Measurements from ENCODE around the gene PABPC1L.

PABPC1L gene

DNA sequence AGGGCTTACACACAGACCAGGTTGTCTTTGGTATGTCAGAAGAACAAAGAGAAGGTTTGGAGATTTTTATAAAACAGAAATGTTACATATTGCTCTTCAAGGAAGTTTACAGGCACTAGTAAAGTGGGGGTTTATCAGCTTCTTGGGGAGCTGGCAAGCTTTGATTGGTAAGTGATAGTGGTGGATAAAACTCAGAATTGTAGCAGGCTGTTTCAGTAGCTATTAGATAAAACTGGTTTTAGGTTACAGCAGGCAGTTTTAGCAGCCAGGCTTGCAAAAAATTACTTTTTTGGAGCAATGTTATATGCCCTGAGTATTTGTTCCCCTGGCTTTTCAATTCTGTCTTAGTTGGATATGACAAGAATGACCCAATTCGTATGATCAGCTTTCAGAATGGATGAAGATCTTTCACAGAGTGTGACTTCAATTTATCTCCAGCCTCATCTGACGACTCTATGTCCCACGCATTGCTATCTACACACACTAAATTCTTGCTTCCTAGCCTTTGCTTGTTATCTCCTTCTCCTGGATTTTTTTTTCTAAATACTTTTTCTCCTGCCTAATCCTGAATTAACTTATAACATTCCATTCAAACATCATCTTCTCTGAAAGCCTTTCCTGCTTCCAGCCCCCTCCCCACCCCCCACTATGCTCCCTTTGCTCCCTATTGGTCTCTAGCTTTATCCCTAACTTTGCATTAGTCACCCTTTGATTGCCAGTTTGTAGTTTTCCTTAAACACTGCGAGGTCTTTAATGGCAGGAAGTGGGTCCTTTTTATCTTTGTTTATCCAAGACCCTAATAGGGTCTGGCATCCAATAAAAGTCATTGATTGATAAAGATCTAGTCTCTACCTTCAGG, 51.4 kb downstream of the PABPC1L start:
- Histone ChIP-seq H3K27ac (ENCODE audit: low read depth, low read length) (no peak overlapping the region), H3K36me3 (ENCODE audit: control insufficient read depth, low read length) (peaks cover 37% of the 10 kb centered on the region)

DNA sequence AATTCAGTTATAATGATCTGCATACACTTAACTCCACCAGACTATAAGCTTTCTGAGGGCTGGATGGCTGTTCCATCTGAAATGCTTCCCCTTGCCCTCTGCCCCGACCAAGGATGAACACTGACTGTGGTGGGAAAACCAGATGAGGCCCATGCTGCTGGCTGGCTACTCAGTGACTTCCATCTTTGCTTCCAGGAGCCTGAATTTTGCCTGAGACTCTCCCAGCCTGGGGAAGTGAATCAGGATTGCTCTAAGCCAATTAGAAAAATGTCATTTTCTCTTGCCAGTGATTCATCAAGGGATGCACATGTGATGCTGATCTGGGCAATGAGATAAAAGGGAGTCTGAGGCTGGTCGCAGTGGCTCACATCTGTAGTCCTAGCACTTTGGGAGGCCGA, 52.0 kb downstream of the PABPC1L start:
- Histone ChIP-seq H3K27me3 (ENCODE audit: control insufficient read depth, low read length) (no peaks in the 10 kb centered on the region), H3K9me3 (ENCODE audit: control insufficient read depth, insufficient read depth, low read length) (no peaks in the 10 kb centered on the region), H3F3A (ENCODE audit: control insufficient read depth, insufficient read depth) (peaks cover 5% of the 10 kb centered on the region; the same call in 1 of the 2 replicates), H3K9me2 (replicated peaks; ENCODE audit: control insufficient read depth, low read length) (no peaks in the 10 kb centered on the region), H3K36me3 (ENCODE audit: control insufficient read depth, low read length) (peaks cover 35% of the 10 kb centered on the region), H4K20me1 (ENCODE audit: control insufficient read depth, insufficient read depth, low read depth, low read length) (peaks cover 10% of the 10 kb centered on the region), H3K27ac (ENCODE audit: low read depth, low read length) (no peak overlapping the region), H3K79me2 (ENCODE audit: control insufficient read depth, low read length) (peaks cover 50% of the 10 kb centered on the region), H3K4me2 (ENCODE audit: low read length) (no peak overlapping the region), H3K4me3 (ENCODE audit: low read length) (no peak overlapping the region), H3K4me1 (ENCODE audit: control insufficient read depth, low read length) (peaks cover 68% of the 10 kb centered on the region)
- no peak for TF ChIP-seq EZH2phosphoT487 (IDR thresholded peaks at IDR 0.05; ENCODE audit: borderline replicate concordance, low read length)
- TF ChIP-seq, protein P1, sequence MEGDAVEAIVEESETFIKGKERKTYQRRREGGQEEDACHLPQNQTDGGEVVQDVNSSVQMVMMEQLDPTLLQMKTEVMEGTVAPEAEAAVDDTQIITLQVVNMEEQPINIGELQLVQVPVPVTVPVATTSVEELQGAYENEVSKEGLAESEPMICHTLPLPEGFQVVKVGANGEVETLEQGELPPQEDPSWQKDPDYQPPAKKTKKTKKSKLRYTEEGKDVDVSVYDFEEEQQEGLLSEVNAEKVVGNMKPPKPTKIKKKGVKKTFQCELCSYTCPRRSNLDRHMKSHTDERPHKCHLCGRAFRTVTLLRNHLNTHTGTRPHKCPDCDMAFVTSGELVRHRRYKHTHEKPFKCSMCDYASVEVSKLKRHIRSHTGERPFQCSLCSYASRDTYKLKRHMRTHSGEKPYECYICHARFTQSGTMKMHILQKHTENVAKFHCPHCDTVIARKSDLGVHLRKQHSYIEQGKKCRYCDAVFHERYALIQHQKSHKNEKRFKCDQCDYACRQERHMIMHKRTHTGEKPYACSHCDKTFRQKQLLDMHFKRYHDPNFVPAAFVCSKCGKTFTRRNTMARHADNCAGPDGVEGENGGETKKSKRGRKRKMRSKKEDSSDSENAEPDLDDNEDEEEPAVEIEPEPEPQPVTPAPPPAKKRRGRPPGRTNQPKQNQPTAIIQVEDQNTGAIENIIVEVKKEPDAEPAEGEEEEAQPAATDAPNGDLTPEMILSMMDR (IDR thresholded peaks at IDR 0.05; ENCODE audit: low read depth, low read length, poor library complexity, severe bottlenecking), result no peak

More for the DNA sequence above, 51.4 kb downstream of the PABPC1L start:
- Histone ChIP-seq H3K4me1 (ENCODE audit: control insufficient read depth, low read length) (peaks cover 74% of the 10 kb centered on the region), H3K4me3 (ENCODE audit: low read length) (peak overlapping the region; percentile 87), H3K9me3 (ENCODE audit: control insufficient read depth, insufficient read depth, low read length) (no peaks in the 10 kb centered on the region), H4K20me1 (ENCODE audit: control insufficient read depth, insufficient read depth, low read depth, low read length) (peaks cover 10% of the 10 kb centered on the region), H3K9me2 (replicated peaks; ENCODE audit: control insufficient read depth, low read length) (no peaks in the 10 kb centered on the region), H3K4me2 (ENCODE audit: low read length) (peak overlapping the region; percentile 96), H3K27me3 (ENCODE audit: control insufficient read depth, low read length) (no peaks in the 10 kb centered on the region), H3F3A (ENCODE audit: control insufficient read depth, insufficient read depth) (peaks cover 5% of the 10 kb centered on the region; the same call in 1 of the 2 replicates), H3K79me2 (ENCODE audit: control insufficient read depth, low read length) (peaks cover 50% of the 10 kb centered on the region)
- TF ChIP-seq, protein P1 (IDR thresholded peaks at IDR 0.05; ENCODE audit: low read depth, low read length, poor library complexity, severe bottlenecking), result no peak

DNA sequence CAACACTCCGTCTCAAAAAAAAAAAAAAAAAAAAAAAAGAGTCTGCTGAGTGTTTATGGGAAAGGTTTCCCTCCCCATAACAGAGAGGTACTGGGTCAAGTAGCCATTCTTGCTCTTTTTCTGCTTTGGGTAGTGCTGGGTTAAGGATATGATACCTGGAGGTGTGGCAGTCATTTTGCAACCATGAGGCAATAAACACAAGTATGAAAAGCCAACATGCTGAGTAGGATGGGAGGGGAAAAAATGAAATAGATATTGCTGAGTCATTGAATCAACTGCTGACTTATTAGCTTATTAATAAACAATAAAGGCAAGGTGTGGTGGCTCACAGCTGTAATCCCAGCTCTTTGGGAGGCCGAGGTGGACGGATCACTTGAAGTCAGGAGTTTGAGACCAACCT, 52.6 kb downstream of the PABPC1L start:
- Histone ChIP-seq H3K9me3 (ENCODE audit: control insufficient read depth, insufficient read depth, low read length) (no peaks in the 10 kb centered on the region), H3K4me2 (ENCODE audit: low read length) (no peak overlapping the region), H3K79me2 (ENCODE audit: control insufficient read depth, low read length) (peaks cover 50% of the 10 kb centered on the region), H3K27me3 (ENCODE audit: control insufficient read depth, low read length) (no peaks in the 10 kb centered on the region), H3K4me1 (ENCODE audit: control insufficient read depth, low read length) (peaks cover 63% of the 10 kb centered on the region), H3F3A (ENCODE audit: control insufficient read depth, insufficient read depth) (peaks cover 10% of the 10 kb centered on the region), H3K27ac (ENCODE audit: low read depth, low read length) (no peak overlapping the region), H3K9me2 (replicated peaks; ENCODE audit: control insufficient read depth, low read length) (no peaks in the 10 kb centered on the region), H3K4me3 (ENCODE audit: low read length) (no peak overlapping the region), H3K36me3 (ENCODE audit: control insufficient read depth, low read length) (peaks cover 34% of the 10 kb centered on the region), H4K20me1 (ENCODE audit: control insufficient read depth, insufficient read depth, low read depth, low read length) (peaks cover 10% of the 10 kb centered on the region)
- TF ChIP-seq, protein P1 (IDR thresholded peaks at IDR 0.05; ENCODE audit: low read depth, low read length, poor library complexity, severe bottlenecking), result no peak
- TF ChIP-seq EZH2phosphoT487 (IDR thresholded peaks at IDR 0.05; ENCODE audit: borderline replicate concordance, low read length), result no peak

Data from DOHH2 (cell line).